ENCODE data around the gene PRAF2. TPM values are rescaled to one million over a fixed set of nuclear protein-coding genes. Genes with fewer than 3 reads are reported as not detected.

Gene PRAF2
- total RNA-seq, 2 donors from 2014 or later = 19.1 to 20.9 TPM

GRCh38 chrX:49101629-49101984 lies 27.8 kb upstream of the PRAF2 start:
- peak in 1 of 2 donors; percentile 3 for ATAC-seq (replicated peaks in 1 of 2)
- Mint-ChIP-seq H3K27ac (peak overlapping the region; percentile 63), H3K9me3 (no peaks in the 10 kb centered on the region), H3K36me3 (ENCODE audit: insufficient read depth in 2 of 2) (no peaks in the 10 kb centered on the region), H3K27me3 (ENCODE audit: low read depth) (no peaks in the 10 kb centered on the region), H3K4me3 (peak overlapping the region; percentile 91 to 94), H3K4me1 (ENCODE audit: low read depth) (peaks cover 10% of the 10 kb centered on the region)
- DNase-seq = peak in 1 of 2 donors; percentile 5

- H3K4me3 Mint-ChIP-seq = peak overlapping the region; percentile 91 to 94
- peak overlapping the region; percentile 75 for H3K27ac Mint-ChIP-seq
- peaks cover 4% of the 10 kb centered on the region for H3K27me3 Mint-ChIP-seq (ENCODE audit: low read depth)
- H3K9me3 Mint-ChIP-seq = no peaks in the 10 kb centered on the region
- H3K4me1 Mint-ChIP-seq (ENCODE audit: low read depth) = peaks cover 10% of the 10 kb centered on the region
- H3K36me3 Mint-ChIP-seq (ENCODE audit: insufficient read depth in 2 of 2) = no peaks in the 10 kb centered on the region
- peak; percentile 88 to 90 for DNase-seq
- peak; percentile 95 to 96 for ATAC-seq (replicated peaks in 1 of 2)
These were observed 27.2 kb upstream of the PRAF2 start for GRCh38 chrX:49100704-49101628.

- Mint-ChIP-seq H3K36me3 (ENCODE audit: insufficient read depth in 2 of 2) (no peaks in the 10 kb centered on the region), H3K4me1 (ENCODE audit: low read depth) (peaks cover 5% of the 10 kb centered on the region), H3K27me3 (ENCODE audit: low read depth) (peaks cover 5% of the 10 kb centered on the region), H3K9me3 (no peaks in the 10 kb centered on the region), H3K4me3 (no peak overlapping the region), H3K27ac (no peak overlapping the region)
- no peak for ATAC-seq (replicated peaks in 1 of 2)
- DNase-seq = no peak
These were observed 22.6 kb upstream of the PRAF2 start for GRCh38 chrX:49096419-49096818.

GRCh38 chrX:49089553-49089952 lies 15.8 kb upstream of the PRAF2 start:
- H3K36me3 Mint-ChIP-seq (ENCODE audit: insufficient read depth in 2 of 2) = no peaks in the 10 kb centered on the region
- ATAC-seq (replicated peaks in 1 of 2) = no peak
- no peak overlapping the region for H3K4me3 Mint-ChIP-seq

GRCh38 chrX:49082271-49082871 lies 8.6 kb upstream of the PRAF2 start:
- H3K27me3 Mint-ChIP-seq (ENCODE audit: low read depth) = no peaks in the 10 kb centered on the region
- no peak for DNase-seq
- ATAC-seq (replicated peaks in 1 of 2) = no peak
- peaks cover 9% of the 10 kb centered on the region for H3K4me1 Mint-ChIP-seq (ENCODE audit: low read depth)
- H3K4me3 Mint-ChIP-seq = peak overlapping the region in 1 of 2 donors; percentile 11
- H3K36me3 Mint-ChIP-seq (ENCODE audit: insufficient read depth in 2 of 2) = peaks cover 2 to 4% of the 10 kb centered on the region in 2 donors
- H3K9me3 Mint-ChIP-seq = no peaks in the 10 kb centered on the region
- peak overlapping the region; percentile 87 for H3K27ac Mint-ChIP-seq

More at GRCh38 chrX:49089553-49089952, 15.8 kb upstream of the PRAF2 start:
- no peak for DNase-seq
- no peak overlapping the region for H3K27ac Mint-ChIP-seq
- H3K9me3 Mint-ChIP-seq = no peaks in the 10 kb centered on the region
- H3K27me3 Mint-ChIP-seq (ENCODE audit: low read depth) = no peaks in the 10 kb centered on the region
- no peaks in the 10 kb centered on the region for H3K4me1 Mint-ChIP-seq (ENCODE audit: low read depth)

GRCh38 chrX:49079489-49080428 lies 6.0 kb upstream of the PRAF2 start, which contains the start of gene WDR45:
Gene WDR45, minus strand, starts transcription at chrX:49079887. Its CDS starts 1,792 bp downstream, at chrX:49078095.
- peak; percentile 89 to 93 for ATAC-seq (replicated peaks in 1 of 2)
- peak; percentile 74 to 77 for DNase-seq
- Mint-ChIP-seq H3K9me3 (no peaks in the 10 kb centered on the region), H3K27me3 (ENCODE audit: low read depth) (no peaks in the 10 kb centered on the region), H3K36me3 (ENCODE audit: insufficient read depth in 2 of 2) (peaks cover 2 to 4% of the 10 kb centered on the region in 2 donors), H3K27ac (peak within 1 kb of the TSS; percentile 98), H3K4me1 (ENCODE audit: low read depth) (peaks cover 9% of the 10 kb centered on the region), H3K4me3 (peak within 1 kb of the TSS; percentile 88 to 98)

- ATAC-seq (replicated peaks in 1 of 2) (no peak), DNase-seq (no peak)
- Mint-ChIP-seq H3K27me3 (ENCODE audit: low read depth) (no peaks in the 10 kb centered on the region), H3K36me3 (ENCODE audit: insufficient read depth in 2 of 2) (peaks cover 2 to 12% of the 10 kb centered on the region in 2 donors), H3K4me3 (no peak overlapping the region), H3K27ac (no peak overlapping the region), H3K9me3 (no peaks in the 10 kb centered on the region), H3K4me1 (ENCODE audit: low read depth) (peaks cover 22% of the 10 kb centered on the region)
These were observed 4.1 kb upstream of the PRAF2 start for GRCh38 chrX:49077941-49078340.

- Mint-ChIP-seq H3K9me3 (no peaks in the 10 kb centered on the region), H3K36me3 (ENCODE audit: insufficient read depth in 2 of 2) (peaks cover 2 to 13% of the 10 kb centered on the region in 2 donors), H3K27me3 (ENCODE audit: low read depth) (no peaks in the 10 kb centered on the region), H3K27ac (no peak overlapping the region), H3K4me3 (no peak overlapping the region), H3K4me1 (ENCODE audit: low read depth) (peaks cover 30% of the 10 kb centered on the region)
- ATAC-seq (replicated peaks in 1 of 2) = no peak
- DNase-seq = no peak
These were observed 1.5 kb upstream of the PRAF2 start for GRCh38 chrX:49075347-49075746.

GRCh38 chrX:49072712-49073095 lies 1.1 kb downstream of the PRAF2 start:
- ATAC-seq (replicated peaks in 1 of 2) = no peak
- no peak for DNase-seq
- Mint-ChIP-seq H3K4me1 (ENCODE audit: low read depth) (peaks cover 21% of the 10 kb centered on the region), H3K4me3 (peak overlapping the region; percentile 82 to 90), H3K36me3 (ENCODE audit: insufficient read depth in 2 of 2) (peaks cover 0 to 10% of the 10 kb centered on the region in 2 donors), H3K27ac (peak overlapping the region; percentile 79), H3K9me3 (no peaks in the 10 kb centered on the region), H3K27me3 (ENCODE audit: low read depth) (no peaks in the 10 kb centered on the region)

GRCh38 chrX:49071877-49072711 lies 1.7 kb downstream of the PRAF2 start:
- H3K36me3 Mint-ChIP-seq (ENCODE audit: insufficient read depth in 2 of 2) = peaks cover 0 to 10% of the 10 kb centered on the region in 2 donors
- H3K9me3 Mint-ChIP-seq = no peaks in the 10 kb centered on the region
- ATAC-seq (replicated peaks in 1 of 2) = no peak
- DNase-seq = no peak
- H3K27me3 Mint-ChIP-seq (ENCODE audit: low read depth) = no peaks in the 10 kb centered on the region
- peak overlapping the region; percentile 79 for H3K27ac Mint-ChIP-seq
- H3K4me3 Mint-ChIP-seq = peak overlapping the region; percentile 45 to 90
- peaks cover 21% of the 10 kb centered on the region for H3K4me1 Mint-ChIP-seq (ENCODE audit: low read depth)

- Mint-ChIP-seq H3K27me3 (ENCODE audit: low read depth) (no peaks in the 10 kb centered on the region), H3K4me1 (ENCODE audit: low read depth) (peaks cover 21% of the 10 kb centered on the region), H3K4me3 (peak overlapping the region in 1 of 2 donors; percentile 15), H3K27ac (no peak overlapping the region), H3K36me3 (ENCODE audit: insufficient read depth in 2 of 2) (peaks cover 0 to 10% of the 10 kb centered on the region in 2 donors), H3K9me3 (no peaks in the 10 kb centered on the region)
- DNase-seq (no peak), ATAC-seq (replicated peaks in 1 of 2) (no peak)
These were observed 2.8 kb downstream of the PRAF2 start for GRCh38 chrX:49070988-49071387.

- Mint-ChIP-seq H3K4me1 (ENCODE audit: low read depth) (peaks cover 19% of the 10 kb centered on the region), H3K27ac (no peak overlapping the region), H3K9me3 (no peaks in the 10 kb centered on the region), H3K36me3 (ENCODE audit: insufficient read depth in 2 of 2) (peaks cover 0 to 7% of the 10 kb centered on the region in 2 donors), H3K4me3 (no peak overlapping the region), H3K27me3 (ENCODE audit: low read depth) (no peaks in the 10 kb centered on the region)
- DNase-seq = no peak
- no peak for ATAC-seq (replicated peaks in 1 of 2)
These were observed 4.8 kb downstream of the PRAF2 start for GRCh38 chrX:49069038-49069437.

Measured in activated T-cell treated with anti-CD3 and anti-CD28 coated beads, Interleukin-2, amount 50 U/mL, for 72 hours (primary cell).